Iris pigment epithelial cell (primary cell): Measurements from ENCODE around the gene APOBEC3F.
"Not testable (repeated sequence)": the region's sequence is repeated elsewhere in the genome, so short reads cannot be mapped to it uniquely, and the experiment has no call there.

Experiments
- DNase-seq: peaks from one replicate; pipeline ENCODE4 v3.0.0-alpha.2; 2011; ENCODE audit warnings: low read depth

The APOBEC3F gene

GRCh38 chr22:39073981-39074380, 33.3 kb downstream of the APOBEC3F start:
- DNase-seq: no peak

- not testable (repeated sequence) for DNase-seq
These were observed 35.7 kb downstream of the APOBEC3F start for GRCh38 chr22:39076155-39077025.

- peak; percentile 48 for DNase-seq
These were observed 36.6 kb downstream of the APOBEC3F start, which contains the start of gene APOBEC3G for GRCh38 chr22:39077026-39077840. APOBEC3G (plus strand) TSS chr22:39077275; CDS start chr22:39077362, 87 bp downstream.

GRCh38 chr22:39077912-39078311, 37.2 kb downstream of the APOBEC3F start:
- DNase-seq: not testable (repeated sequence)

- no peak for DNase-seq
These were observed 37.7 kb downstream of the APOBEC3F start for GRCh38 chr22:39078329-39078728.

- DNase-seq: not testable (repeated sequence)
These were observed 38.5 kb downstream of the APOBEC3F start for GRCh38 chr22:39079054-39079637.

- no peak for DNase-seq
These were observed 39.5 kb downstream of the APOBEC3F start for GRCh38 chr22:39080052-39080762.

GRCh38 chr22:39081016-39081415, 40.4 kb downstream of the APOBEC3F start:
- no peak for DNase-seq

- DNase-seq: no peak
These were observed 40.9 kb downstream of the APOBEC3F start for GRCh38 chr22:39081598-39081997.

GRCh38 chr22:39083212-39084165, 42.8 kb downstream of the APOBEC3F start:
- DNase-seq: no peak

GRCh38 chr22:39084666-39085065, 44.0 kb downstream of the APOBEC3F start:
- DNase-seq: no peak

GRCh38 chr22:39087098-39087497, 46.4 kb downstream of the APOBEC3F start:
- DNase-seq: no peak

GRCh38 chr22:39087881-39088684, 47.4 kb downstream of the APOBEC3F start:
- no peak for DNase-seq

- DNase-seq: no peak
These were observed 48.0 kb downstream of the APOBEC3F start for GRCh38 chr22:39088685-39089032.

GRCh38 chr22:39089928-39090327, 49.3 kb downstream of the APOBEC3F start:
- no peak for DNase-seq

- no peak for DNase-seq
These were observed 49.9 kb downstream of the APOBEC3F start for GRCh38 chr22:39090426-39091064.

GRCh38 chr22:39091126-39092081, 50.7 kb downstream of the APOBEC3F start:
- DNase-seq: no peak
